Stimulated activated CD8-positive, alpha-beta memory T cell treated with anti-CD3 and anti-CD28 coated beads, Interleukin-4, amount 100 ng/mL, for 4 hours (primary cell): ENCODE results near the gene PRKCZ.
"Not testable (repeated sequence)": the region's sequence is repeated elsewhere in the genome, so short reads cannot be mapped to it uniquely, and the experiment has no call there.

Source experiments
- DNase-seq, 2 donors: peaks; one replicate each; pipeline ENCODE4 v3.0.0-alpha.2; 2020; ENCODE audit warnings: low read depth in 2 of 2, low spot score in 1 of 2

Gene PRKCZ

GRCh38 chr1:2133879-2134215 is 83.6 kb downstream of the PRKCZ start:
- no peak for DNase-seq

DNA sequence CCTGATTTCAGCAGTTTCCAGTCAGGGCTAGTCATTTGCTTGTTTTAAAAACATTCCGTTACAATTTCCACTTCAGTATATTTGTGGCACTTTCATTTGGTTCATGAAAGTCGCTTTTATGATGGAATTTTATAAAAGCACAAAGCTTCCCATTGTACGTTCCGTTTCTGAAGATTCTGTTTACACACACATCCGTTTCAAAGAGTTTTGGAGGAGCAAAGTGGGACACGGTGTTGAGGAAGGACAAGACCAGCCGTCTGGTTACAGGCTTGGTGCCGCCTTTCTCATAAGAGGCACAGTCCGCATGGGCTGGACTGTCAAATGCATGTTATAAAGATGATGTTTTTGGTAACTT is 84.0 kb downstream of the PRKCZ start:
- no peak for DNase-seq

- DNase-seq: no peak
These were observed 84.6 kb downstream of the PRKCZ start for GRCh38 chr1:2134621-2135307.

DNA sequence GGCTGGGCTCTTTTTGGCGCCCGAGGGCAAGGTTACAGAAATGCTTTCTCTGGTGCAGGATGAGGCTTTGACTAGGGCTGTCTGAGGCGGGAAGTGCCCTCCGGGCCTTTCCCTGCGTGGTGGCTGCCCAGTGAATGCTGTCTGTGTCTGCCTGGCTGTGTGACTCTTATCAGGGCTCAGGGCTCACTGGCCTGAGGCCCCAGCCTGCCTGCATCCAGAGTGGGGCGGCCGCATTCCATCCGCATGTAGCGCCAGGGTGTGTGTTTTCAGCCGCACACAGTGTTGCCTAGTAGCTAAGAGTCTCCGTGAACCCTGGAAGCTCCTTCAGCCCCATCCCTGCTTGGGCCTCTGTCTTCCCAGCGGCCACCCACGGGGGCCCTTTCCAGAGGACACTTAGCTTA is 85.2 kb downstream of the PRKCZ start:
- DNase-seq: no peak

GRCh38 chr1:2135941-2136340 is 85.7 kb downstream of the PRKCZ start:
- DNase-seq: no peak

DNA sequence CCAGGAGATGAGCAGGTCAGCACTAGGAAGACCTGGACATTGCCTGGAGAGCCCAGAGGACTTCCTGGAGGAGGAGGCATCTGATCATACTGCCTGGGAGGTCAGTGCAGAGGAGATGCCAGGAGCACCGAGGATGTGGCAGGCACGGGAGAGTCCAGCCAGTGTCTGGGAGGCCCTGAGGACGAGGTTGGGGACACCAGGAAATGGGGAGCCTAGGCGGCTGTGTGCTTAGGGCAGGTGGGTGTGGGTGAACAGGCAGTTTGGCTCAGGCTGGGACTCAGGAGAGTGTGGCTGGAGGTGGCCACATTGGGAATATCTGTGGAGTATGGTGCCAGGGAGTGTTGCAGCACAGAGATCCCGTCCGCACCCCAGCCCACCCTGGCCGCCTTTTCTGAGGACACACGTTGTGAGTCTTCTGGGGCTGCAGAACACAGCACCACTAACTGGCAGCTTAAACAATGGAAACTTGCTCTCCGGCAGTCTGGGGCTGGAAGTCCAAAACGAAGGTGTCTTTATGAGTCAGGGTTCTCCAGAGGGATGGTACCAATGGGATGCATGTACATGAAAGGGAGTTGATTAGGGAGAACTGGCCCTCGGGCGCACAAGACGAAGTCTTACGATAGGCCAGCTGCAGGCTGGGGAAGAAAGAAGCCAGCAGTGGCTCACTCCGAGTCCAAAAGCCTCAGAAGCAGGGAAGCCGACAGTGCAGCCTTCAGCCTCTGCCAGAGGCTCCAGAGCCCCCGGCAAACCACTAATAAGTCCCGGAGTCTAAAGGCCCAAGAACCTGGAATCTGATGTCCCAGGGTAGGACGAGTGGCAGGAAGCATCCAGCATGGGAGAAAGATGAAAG is 86.4 kb downstream of the PRKCZ start:
- no peak for DNase-seq

DNA sequence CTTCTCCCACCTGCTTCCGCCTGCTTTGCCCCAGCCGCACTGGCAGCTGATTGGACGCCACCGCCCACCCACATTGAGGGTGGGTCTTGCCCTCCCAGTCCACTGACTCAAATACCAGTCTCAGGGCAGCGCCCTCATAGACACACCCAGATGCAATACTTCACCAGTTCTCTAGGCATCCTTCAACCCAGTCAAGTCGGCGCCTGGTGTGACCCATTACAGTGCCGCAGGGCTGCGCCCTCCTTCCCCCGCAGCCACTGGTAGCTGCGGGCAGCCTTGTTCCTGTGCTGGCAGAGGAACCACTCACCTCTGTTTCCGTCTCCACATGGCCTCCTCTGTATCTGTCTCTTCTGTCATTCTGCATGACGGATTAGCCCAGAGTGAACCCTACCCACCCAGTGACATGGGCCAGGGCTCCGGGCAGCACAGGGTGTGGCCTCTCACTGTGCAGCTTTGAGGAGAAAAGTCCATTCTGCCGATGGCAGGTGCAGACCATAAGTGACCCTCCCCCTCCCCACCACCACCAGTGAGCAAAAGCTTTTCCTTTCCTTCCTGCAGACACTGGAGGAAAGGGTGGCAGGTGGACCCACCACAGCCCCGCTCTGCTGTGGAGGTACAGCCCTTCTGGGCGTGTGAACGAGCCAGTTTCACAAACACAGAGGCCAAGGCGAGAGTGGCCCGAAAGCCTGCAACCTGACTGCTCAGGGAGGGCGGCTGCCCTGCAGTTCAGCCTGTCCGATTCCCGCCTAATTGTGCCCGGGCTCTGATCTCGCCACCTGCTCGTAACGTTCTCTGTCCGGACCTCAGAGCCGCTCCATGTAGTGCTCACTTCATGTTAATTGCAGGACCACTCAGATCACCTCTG is 87.3 kb downstream of the PRKCZ start:
- DNase-seq: no peak

DNA sequence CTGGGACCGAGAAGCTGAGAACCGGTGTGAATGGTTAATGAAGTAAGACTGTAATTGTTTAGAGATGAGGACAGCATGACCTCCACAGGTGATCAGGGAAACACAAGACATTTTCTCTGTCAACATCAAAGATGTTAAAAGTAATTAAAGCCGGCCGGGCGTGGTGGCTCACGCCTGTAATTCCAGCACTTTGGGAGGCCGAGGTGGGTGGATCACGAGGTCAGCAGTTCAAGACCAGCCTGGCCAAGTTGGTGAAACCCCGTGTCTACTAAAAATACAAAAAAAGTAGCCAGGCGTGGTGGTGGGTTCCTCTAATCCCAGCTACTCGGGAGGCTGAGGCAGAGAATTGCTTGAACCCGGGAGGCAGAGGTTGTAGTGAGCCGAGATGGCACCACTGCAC is 88.9 kb downstream of the PRKCZ start:
- not testable (repeated sequence) for DNase-seq

GRCh38 chr1:2141025-2141424 is 90.8 kb downstream of the PRKCZ start:
- no peak for DNase-seq

- no peak for DNase-seq
These were observed 93.7 kb downstream of the PRKCZ start for GRCh38 chr1:2143814-2144500.

DNA sequence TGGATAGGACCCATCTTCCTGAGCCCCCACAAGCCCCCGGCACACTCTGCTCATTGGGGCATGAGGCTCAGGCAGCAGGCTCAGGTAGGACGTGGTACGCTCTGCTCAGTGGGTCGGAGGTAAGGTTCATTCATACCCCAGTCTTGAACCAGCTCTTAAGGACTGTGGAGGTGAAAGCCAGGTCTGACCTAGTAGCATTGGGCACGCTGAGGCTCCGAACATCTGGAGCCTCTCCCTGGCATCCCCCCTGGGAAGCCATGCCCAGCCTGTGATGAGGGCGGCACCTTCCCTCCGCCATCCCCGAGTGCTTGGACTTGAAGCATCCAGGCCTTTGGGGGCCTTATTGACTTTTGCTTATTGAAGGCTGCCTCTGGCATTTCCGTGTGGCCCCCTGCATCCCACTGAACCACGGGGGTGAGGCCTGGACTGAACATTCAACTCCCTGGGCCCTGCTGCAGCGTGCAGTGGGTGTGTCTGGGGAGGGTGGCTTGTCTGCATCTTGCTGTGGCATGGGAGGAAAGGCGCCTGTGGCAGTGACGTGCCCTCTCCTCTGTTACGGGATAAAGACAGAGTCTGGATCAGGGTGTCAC is 94.4 kb downstream of the PRKCZ start:
- DNase-seq: no peak

DNA sequence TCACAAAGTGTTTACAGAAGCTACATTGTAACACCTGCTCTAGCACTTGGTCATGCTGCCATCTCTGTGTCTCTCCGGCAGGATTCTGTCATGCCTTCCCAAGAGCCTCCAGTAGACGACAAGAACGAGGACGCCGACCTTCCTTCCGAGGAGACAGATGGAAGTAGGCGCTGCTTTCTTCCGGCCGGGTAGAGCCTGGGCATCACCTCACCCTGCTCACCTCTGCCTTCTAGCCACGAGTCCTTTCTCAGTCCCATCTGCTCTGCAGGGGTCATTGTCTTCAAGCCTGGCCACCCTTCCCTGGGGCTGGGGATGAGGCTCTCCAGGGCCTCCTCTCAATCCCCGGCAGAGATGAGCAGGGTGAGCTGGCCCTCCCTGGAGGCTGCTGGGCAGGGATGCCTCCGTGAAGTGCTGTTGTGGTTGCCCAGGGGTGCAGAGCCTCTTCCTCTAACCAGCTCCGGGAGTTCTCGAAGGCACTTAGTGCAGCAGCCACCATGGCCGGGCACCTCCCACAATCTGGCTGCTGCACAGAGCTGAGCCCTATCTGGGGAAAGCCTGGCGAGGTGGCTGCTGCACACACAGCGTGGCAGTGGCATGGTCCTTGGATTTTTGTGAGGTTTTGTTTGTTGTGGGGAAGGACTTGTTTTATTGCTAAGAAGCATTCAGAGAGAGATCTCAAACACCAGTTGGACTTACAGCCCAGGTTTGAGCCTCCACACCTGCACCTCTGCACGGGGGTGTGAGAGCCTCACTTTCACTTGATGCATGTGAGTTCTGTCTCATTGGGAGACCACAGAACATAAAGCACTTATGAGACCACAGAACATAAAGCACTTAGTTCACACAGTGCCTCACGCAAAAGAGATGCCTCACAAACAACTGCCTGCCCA is 96.0 kb downstream of the PRKCZ start:
- no peak for DNase-seq

DNA sequence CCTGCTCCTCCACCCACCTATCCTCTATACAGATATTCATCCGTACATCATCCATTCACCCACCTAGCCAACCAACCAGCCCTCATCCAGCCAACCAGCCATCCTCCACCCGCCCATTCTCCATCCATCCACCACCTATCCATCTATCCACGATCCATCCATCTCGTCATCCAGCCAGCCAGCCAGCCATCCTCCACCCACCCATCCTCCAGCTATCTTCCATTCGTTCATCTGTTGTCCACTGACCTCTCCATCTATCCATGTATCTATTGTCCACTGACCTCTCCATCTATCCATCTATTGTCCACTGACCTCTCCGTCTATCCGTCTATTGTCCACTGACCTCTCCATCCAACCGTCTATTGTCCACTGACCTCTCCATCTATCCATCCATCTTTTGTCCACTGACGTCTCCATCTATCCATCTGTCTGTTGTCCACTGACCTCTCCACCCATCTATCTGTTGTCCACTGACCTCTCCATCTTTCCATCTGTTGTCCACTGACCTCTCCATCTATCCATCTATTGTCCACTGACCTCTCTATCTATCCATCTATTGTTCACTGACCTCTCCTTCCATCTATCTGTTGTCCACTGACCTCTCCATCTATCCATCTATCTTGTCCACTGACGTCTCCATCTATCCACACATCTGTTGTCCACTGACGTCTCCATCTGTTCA is 96.8 kb downstream of the PRKCZ start:
- no peak for DNase-seq

- DNase-seq: not testable (repeated sequence)
These were observed 97.7 kb downstream of the PRKCZ start for GRCh38 chr1:2147869-2148268.

DNA sequence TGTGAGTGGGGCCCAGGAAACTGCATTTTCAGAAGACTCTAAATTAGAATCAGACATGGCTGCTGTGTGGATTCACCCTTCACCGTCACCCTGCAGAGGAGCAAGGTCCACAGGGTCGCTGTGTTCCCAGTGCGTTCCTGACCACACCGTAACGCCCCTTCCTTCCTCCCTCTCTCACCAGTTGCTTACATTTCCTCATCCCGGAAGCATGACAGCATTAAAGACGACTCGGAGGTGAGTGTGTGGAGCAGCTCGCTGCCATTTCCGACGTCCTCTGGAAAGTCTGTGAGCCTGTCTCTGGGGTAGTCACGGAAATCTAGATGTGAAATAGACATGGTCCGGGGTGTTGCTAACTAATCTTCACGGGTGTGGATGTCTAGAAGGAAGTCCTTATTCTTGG is 98.5 kb downstream of the PRKCZ start:
- peak; percentile 3 to 22 for DNase-seq

DNA sequence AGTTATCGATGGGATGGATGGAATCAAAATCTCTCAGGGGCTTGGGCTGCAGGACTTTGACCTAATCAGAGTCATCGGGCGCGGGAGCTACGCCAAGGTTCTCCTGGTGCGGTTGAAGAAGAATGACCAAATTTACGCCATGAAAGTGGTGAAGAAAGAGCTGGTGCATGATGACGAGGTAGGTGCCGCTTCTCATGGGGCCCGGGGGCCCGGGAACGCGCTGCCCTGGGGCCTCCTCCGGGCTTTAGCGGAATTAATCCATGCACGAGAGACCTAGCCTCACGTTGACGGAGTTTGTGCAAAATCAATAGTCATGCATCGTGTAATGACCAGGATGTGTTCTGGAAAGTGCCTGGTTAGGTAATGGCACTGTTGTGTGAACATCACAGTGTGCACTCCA is 100.6 kb downstream of the PRKCZ start:
- DNase-seq: no peak

GRCh38 chr1:2151252-2151651 is 101.0 kb downstream of the PRKCZ start:
- DNase-seq: no peak

GRCh38 chr1:2151911-2152310 is 101.7 kb downstream of the PRKCZ start:
- DNase-seq: no peak

GRCh38 chr1:2152954-2153353 is 102.7 kb downstream of the PRKCZ start:
- DNase-seq: no peak
